Activated CD8-positive, alpha-beta memory T cell treated with anti-CD3 and anti-CD28 coated beads for 24 hours (primary cell): ENCODE measurements around the gene EIF1.

Experiments used
- DNase-seq: peaks from one replicate; pipeline ENCODE4 v3.0.0-alpha.2; 2020

The EIF1 gene

DNA sequence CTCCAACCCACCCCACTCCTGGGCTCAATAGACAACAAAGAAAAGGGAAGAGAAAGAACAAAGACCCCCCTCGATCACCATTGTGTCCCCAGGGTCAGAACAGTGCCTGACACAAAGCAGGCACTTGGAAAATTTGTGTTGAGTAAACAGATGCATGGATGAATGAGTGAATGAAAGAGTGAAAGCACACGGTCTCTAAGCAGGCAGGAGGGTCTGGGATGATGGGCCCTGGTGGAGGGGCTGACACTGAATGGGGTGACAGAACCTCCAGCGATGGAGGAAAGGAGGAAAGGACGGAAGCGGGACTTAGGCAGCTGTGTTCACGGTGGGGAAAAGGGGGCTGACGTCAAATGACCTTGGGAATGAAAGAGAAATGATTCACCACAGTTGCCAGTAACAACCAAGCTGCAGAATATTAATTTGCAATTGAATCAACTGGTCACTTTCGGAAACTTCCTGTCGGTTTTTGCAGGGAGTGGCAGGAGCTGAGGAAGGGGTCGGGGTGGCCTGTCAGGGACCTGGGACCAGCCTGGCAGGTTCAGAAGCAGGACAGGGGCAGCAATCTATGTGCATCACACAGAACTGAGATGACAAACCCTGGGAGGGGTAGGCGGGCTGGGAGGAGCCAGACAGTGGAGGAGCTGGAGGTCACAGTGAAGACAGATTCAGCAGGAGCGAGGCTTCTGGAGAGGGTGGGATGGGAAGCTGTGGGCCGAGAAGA is 16.7 kb downstream of the EIF1 start:
- no peak for DNase-seq

DNA sequence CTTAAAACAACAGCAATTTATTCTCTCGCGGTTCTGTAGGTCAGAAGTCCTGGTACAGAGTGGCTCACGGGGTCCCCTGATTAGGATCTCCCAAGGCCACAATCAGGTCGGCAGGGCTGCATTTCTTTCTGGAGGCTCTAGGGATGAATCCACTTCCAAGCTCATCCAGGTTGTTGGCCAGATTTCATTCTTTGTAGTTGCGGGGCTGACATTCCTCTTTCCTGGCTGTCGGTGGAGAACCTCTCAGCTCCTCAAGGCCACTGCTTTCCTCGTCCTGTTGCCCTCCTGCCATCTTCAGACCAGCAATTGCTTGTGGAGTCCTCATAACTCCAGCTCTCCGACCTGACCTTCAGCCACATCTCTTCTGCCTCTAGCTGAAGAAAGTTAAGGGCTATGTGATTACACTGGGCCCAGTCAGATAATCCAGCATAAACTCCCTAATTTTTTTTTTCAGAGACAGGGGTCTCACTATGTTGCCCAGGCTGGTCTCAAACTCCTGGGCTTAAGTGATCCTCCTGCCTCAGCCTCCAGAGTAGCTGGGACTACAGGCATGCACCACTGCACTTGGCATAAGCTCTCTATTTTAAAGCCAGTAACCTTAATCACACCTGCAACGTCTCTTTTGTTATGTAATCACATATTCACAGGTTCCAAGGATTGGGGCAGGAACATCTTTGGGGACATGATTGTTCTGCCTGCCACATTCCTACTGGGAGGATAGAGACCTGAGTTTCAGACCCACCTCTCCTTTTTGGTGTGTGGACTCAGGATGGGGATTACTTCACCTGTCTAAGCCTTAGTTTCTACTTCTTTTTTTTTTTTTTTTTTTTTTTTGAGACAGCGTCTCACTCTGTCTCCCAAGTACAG is 19.4 kb downstream of the EIF1 start:
- DNase-seq, result no peak

DNA sequence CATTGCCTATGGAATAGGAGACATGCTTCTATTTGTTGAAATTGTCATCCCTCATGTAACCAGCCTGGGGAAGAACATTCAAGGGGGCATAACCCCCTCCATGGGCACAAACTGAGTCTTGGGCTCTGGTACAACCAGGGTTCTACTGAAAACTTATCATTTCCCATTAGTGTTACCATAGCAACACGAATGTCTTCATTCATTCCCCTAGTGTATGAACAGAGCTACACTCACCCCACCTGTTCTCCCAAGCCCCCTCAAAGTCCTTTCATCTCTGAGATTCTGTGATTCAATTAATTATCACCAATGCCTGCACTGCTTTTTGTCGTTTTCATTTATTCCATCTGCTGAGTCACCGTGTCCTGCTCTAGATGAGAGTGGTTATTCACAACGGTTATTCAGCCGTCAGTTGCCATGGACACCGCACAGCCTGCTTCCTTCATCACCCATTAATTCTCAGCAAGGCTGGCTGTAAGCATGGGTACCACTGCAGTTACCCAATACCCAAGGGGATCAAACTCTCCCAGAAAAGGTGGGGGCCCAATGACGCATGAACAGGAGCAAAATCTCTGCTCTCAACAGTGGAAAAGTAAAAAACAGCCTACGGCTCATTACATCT is 21.9 kb downstream of the EIF1 start:
- DNase-seq, result no peak

DNA sequence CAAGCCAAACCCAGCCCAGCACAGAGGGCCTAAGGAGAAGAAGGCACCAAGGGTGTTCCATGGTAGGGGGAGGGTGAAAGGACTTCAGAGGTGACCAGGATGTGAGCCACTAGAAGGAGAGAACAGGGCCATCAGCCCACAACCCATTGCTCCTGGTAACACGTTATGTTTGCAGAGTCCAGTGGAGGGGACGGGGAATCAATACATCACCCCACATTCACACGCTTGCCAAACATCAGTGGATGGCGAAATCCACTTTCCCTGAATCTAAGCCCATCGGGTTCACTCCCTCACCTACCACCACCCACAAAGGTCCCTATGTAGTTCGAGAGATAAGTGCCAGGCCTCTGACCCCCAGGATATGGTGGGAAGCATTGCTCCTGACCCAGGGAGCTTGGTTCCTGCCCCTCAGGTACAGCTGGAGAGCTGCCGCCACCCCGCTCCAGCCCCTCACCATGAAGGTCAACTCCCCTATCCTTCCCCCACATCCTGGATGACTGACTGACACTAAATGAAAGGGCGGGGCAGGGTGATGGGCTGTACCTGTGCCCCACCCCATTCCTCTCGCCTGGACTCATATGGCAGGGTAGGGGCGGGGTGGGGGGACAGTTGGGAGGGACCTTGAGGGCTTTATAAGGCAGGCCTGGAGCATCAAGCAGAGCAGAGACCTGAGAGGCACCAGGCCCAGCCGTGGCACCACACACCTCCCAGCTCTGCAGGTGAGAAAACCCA is 23.1 kb downstream of the EIF1 start, which contains the start of gene GAST:
GAST (plus strand) TSS at position 663 of the 732 bp plus-strand sequence. CDS start 3,106 bp downstream, outside the sequence.
- no peak for DNase-seq

DNA sequence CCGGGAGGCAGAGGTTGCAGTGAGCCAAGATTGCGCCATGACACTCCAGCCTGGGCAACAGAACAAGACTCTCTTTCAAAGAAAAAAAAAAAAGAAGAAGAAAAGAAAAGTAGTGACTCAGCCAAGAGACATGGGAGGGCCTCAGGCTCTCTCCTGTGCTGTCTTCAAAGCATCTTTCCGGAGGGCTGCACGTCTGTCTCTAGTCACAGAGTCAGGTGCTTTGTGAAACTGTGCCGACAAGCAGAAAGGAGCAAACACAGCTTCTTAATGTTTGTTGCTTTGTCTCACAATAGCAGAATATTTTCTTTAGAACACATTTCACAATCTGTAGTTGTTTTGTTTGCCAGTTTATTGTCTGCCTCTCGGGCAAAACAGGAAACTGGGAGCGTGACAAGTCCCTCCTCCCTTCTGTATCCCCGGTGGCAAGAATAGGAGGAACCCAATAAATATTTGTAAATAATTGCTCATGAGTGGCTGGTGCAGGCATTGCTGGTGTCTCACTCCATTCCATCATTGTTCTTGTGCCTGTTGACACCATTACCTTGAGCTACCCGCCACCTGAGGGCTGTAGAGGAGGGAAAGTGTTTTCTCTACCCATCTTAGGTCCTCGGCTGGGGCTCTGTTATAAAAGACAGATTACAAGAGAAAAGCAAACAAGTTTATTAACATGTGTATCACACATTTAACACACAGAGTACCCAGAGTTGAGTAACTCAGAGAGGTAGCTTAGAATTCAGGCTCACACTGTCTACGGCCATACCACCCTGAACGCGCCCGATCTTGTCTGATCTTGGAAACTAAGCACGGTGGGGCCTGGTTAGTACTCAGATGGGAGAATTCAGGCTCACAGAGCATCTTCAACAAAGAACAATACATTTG is 29.0 kb downstream of the EIF1 start:
- DNase-seq, result no peak

DNA sequence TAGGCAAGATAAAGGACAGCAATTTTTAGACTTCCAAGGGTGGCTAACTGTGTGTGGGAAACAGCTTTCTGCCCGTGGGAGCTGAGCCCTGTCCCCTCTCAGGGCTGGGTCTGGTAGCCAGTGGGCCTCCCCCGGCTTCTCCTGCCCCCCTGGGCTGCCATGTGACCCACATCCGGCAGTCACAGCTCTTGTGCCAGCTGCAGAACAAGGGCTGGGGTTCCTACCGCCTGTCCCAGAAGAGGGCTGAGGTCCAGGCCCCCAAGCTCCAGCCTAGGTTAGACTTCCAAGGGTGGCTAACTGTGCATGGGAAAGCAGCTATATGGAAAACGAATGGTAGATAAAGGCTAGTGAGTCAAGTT is 29.6 kb downstream of the EIF1 start:
- DNase-seq, result no peak

DNA sequence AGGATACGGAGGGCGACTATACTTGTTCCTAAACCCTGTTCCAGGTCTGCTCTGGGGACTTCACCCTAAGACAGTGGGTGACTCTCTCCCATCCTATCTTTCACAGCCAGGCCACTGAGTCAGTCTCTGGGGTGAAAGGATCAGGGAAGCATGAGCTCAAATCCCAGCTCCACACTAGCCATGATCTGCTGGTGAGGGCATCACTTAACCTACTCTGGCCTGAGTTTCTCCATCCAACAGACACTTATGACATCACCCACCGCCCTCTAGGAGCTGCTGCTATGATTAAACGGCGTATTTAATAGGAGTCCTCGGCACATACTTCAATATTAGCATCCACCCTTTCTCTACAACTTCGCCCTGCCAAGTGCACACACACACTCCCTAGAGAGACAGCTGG is 33.5 kb downstream of the EIF1 start:
- DNase-seq, result no peak

DNA sequence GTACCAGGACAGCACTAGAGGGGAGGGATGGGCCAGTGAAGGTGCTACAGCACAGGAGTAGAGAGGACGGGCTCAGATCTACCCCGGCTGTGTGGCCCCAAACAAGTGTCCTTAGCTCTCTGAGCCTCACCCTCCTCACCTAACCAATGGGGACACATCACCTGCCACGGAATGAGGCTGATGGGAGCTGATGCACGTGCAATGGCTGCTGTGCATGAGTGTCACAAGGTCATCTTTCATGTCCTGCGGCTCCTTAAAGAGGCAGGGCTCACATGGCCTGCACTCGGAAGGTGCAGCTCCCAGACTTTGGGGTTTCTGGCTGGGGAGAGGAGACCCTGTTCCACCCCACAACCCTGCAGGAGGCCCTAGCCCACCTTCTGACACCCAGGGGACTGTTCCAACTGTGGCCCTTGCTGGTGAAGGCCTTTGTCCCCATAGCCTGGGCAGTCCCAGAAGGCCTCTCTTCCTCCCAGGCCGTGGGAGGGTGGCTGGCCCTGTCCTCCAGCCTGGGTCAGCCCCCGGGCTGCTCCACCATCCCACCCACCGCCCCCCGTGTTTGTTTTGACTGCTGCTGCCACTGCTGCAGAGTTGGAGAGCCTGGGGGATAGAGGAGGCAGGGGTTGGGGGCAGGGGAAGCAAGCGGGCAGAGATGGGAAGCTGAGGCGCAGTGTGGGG is 35.3 kb downstream of the EIF1 start:
- DNase-seq, result no peak

DNA sequence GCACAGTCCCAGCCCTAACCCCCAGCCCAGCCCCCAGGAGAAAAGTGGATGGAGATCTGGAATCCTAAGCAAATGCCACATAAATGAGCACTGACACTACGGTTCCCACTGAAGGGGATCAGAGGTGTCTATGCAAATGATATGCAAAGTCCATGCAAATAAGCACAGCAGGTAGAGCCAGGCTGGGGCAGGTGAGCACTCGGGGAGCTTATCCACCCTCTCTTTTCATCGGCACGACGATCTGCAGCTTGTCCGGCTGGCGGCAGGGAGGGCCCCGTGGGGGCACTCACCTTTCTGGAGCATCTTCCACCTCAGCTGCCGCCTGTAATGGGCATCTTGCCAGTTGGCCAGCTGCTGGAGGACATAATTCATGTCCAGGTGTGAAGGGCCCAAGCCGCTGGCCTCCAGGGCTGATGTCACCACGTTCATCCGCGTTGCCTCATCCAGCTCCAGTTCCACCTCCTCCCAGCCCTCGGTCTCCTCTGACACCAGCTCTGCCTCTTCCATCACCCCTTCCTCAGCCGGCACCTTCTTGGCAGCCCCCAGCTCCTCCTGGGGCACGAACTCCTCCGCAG is 35.9 kb downstream of the EIF1 start:
- DNase-seq, result no peak

DNA sequence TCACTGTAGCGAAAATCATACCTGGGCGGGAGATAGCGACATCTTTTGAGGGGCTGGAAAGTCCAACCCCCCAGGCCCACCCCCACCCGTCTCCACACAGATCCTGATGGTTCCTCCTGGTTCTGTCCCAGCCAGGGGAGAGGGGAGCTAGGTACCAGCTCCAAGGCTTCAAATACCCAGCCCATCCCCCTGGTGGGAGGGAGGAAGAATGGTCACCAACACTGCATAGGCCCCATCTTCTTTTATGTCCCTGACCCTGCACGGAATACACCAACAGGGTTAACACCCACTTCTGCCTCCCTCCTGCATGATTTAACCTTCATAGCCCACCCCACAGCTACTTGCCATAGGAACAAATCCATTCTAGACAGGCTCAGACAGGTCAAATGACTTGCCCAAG is 36.4 kb downstream of the EIF1 start:
- no peak for DNase-seq

DNA sequence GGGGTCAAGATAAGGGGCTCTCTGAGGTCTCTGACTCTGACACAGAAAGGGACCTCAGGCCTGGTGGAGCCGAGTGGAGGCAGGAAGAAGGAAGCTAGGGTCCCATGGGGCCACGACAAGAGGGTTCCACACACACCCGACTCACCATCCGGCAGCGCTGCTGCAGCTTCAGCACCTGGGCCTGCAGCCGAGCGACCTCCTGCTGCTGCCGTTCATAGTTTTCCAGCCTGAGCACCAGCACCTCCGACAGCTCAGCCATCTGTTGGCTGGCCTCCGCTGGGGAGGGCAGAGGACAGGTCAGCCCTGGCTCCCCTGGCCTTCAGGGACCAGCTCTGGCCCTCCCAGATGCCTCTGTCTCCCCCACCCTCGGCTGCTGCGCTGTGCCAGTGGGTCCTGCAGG is 39.4 kb downstream of the EIF1 start:
- no peak for DNase-seq

DNA sequence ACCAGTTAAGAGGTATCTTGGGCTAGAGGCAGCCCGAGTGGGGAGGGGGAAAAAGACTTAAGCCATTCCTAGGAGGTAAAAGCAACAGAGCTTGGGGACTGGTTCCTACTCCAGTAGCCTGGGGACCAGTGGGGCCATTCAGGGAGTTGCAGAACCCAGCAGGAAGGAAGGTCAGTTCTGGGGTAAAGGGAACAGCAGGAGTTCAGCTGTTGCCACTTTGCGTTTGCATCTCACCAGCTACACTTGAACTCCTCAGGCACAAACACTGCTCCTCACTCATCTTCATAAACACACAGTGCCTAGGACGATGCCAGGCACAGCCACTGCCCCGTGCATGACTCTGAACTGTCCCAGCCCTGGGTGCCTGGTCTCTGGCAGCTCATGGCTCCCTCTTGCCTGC is 41.8 kb downstream of the EIF1 start:
- DNase-seq, result no peak

DNA sequence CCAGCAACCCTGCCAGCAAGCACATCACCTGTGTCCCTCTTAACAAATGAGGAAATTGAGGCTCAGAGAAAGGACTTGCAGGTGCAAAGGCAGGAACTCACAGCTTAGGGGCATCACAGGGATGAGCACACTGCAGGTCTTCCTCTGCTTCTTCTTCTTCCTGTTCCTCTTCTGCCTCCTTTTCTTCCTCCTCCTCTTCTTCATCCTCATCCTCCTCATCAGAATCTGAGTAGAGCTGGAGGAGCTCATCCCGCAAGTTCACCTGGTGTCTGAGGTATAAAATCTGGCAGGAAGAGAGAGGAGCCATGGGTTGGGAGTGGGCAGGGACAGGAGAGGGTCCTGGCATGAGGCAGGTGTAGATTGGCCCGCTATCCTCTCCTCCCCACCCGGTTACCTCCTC is 43.2 kb downstream of the EIF1 start:
- no peak for DNase-seq

DNA sequence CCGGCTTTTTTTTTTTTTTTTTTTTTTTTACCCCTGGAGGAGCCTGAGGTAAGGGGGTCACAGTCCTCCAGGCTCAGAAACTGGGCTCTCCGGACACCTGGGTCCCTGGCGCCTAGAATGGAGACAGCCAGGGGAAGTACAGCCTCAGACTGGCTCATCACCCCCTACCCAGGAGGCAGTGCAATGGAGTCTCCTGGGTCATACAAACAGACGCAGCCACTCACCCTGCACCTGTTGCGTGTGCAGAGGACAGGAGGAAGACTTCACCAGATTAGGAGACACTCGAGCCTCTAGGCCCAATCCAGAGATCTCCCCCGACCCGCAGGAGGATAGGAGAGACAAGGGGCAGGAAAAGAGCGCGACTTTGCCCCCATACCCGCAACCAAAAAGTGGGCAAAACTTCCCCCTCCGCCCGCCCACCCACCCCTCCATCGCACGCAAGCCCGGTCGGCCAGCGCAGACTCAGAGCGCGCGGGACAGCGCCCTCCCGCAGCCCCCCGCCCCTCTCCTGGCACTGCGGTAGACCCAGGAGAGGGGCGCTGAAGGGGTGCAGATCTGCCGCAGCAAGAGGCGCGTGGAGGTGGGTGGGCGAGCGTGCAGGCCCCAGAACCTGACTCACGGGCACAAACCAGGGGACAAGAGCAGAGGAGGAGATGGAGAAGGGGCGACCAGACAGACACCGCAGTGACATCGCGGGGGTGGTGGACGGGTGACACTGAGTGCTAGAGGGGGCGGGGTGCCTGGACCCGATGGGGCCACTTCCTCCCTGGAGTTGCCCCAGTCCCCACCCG is 44.9 kb downstream of the EIF1 start:
- no peak for DNase-seq

DNA sequence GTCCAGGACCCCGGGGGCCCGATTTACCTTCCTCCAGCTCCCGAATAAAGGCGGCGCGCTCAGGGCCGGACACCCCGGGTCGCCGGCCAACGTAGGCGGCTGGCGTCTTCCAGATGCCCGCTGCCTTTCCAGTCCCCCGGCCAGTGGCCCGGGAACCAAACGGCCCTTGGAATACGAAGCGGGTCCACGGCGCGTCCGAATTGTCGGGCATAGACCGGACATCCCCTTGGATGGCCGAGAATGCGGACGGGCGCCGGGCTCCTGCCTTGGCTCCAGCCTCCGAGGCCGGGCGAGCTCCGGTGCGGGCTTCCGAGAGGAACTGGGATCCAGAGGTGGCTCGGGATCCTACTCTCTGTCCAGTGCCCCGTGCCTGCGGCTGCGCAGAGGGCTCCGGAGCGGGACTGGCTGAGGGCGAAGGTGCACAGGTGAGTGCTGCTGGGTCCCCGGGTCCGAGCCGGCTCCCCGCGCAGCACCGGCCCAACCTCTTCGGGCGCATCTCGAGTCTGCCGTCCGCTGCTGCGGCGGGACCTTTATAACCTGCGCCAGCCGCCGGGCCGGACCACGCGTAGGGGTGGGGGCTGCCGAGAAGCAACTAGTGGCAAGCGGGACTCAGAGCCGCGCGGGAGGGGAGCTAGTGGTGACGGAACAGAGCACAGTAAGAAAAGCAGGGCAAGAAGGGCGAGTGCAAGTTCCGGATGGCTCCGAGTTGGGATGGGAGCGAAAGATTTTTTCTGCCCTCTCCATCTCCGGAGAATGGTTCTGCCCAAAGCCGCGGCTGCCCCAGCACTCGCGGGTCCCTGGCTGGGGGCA is 45.7 kb downstream of the EIF1 start, which contains the start of gene HAP1:
HAP1 (minus strand) TSS at position 505 of the 810 bp plus-strand sequence; CDS start at position 496, 9 bp downstream.
- peak; percentile 66 for DNase-seq

DNA sequence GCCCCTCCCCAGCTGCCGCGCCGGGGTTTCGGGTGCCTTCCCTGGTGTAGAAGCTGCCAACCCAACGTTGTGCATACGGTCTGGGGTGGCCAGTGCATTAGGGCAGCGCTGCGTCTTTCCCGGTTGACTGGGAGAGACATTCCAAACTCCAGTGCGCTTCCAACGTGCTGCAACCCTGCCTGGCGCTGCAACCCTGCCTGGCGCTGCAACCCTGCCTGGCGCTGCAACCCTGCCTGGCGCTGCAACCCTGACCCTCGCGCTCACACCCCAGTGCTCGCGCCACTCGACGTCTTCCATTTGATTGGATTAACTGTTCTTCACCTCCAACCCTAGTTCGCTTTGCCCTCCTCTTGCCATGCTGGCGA is 46.2 kb downstream of the EIF1 start:
- no peak for DNase-seq

DNA sequence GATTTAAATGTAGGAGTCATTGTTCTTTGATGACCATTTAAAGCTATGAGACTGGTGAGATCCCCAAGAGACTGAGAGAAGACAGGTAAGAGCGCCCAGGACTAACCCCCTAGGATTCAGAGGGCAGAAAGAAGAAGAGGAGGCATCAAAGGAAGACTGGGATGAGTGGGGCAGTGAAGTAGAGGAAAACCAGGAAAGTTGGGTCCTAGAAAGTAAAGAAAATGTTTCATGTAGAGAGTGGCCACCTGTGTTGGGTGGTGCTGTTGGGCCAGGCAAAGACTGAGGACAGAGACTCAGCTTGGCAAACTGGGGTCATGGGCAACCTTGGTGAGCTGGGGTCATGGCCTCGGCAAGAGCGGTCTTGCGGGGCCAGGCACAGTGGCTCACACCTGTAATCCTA is 47.1 kb downstream of the EIF1 start:
- no peak for DNase-seq

DNA sequence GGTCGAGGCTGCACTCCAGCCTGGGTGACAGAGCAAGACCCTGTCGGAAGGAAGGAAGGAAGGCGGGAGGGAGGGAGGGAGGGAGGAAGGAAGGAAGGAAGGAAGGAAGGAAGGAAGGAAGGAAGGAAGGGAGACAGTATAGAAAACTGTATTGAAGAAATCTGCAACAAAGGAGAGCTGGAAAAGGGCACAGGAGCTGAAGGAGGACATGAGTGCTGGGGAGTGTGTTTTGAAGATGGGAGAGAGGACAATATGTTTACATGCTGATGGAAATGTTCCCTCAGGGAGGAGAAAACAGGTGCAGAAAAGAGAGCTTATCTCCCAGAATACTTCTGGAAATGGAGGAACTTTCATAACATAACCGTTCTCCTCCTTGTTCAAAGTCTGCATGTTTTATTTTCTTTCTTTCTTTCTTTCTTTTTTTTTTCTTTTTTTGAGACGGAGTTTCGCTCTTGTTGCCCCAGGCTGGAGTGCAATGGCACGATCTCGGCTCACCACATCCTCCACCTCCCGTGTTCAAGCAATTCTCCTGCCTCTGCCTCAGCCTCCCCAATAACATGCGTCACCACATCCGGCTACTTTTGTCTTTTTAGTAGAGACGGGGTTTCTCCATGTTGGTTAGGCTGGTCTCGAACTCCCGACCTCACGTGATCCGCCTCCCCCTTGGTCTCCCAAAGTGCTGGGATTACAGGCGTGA is 48.4 kb downstream of the EIF1 start:
- no peak for DNase-seq

DNA sequence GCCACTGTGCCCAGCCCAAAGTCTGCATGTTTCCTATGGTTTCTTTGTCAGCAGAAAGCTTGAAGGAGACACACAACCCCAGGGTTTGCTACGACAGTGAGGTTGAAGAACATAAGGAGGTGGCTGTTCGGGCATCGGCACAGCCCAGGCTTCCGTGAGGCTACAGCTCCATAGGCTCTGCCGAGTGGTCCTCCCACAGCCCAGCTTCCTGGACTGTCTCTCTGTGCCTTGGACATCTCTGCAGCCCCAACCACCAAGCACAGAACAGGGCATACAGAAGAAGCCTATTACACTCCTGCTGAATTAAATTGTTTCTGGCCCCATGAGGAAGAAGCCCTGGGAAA is 49.0 kb downstream of the EIF1 start:
- DNase-seq, result peak; percentile 58
